Left hindlimb (tissue), 1 donor: ENCODE measurements around the gene OR10D3.
"Not testable (repeated sequence)": the region's sequence is repeated elsewhere in the genome, so short reads cannot be mapped to it uniquely, and the experiment has no call there.

Source experiments
- DNase-seq: peaks from one replicate; pipeline ENCODE4 v3.0.0-alpha.2; 2018

OR10D3 gene

DNA sequence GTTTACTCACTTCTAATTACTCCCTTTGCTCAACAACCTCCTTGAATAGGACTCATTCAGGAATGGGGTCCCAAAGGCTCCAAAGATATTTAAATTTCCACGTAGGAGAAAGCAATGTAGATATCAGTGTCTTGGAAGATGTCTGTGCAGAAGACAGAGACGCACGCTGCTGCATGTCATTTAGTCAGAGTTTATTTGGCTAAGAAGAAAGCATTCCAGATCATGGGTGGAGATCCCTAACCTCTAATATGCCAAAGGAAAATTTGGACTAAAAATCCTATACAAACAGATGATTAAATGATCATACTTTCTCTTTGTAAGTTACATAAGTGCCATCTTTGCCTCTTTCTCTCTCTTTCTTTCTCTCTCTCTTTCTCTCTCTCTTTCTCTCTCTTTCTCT lies at the start of gene OR10D3:
OR10D3 (plus strand) TSS at position 278 of the 400 bp plus-strand sequence. CDS start 1,925 bp downstream, outside the sequence.
- DNase-seq = no peak

- no peak for DNase-seq
Measured at GRCh38 chr11:124143034-124143433, 40.1 kb upstream of the OR10D3 start.

GRCh38 chr11:124147951-124148350 lies 35.2 kb upstream of the OR10D3 start:
- DNase-seq = no peak

DNA sequence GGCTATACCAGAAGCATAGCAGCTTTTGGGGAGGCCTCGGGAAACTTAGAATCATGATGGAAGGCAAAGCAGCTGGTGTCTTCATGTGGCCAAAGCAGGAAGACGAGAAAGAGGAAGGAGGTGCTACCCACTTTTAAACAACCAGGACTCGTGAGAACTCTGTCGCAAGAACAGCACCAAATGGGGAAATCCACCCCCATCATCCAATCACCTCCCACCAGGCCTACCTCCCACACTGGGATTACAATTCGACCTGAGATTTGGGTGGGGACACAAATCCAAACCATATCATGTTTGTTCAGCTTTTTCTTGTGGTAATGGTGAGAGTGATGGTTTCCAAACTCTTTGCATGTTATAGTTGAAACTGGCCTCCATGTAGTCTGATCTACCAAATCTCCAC lies 32.5 kb upstream of the OR10D3 start:
- DNase-seq = no peak

GRCh38 chr11:124152770-124153407 lies 30.3 kb upstream of the OR10D3 start:
- no peak for DNase-seq

GRCh38 chr11:124153821-124154220 lies 29.3 kb upstream of the OR10D3 start:
- no peak for DNase-seq

DNA sequence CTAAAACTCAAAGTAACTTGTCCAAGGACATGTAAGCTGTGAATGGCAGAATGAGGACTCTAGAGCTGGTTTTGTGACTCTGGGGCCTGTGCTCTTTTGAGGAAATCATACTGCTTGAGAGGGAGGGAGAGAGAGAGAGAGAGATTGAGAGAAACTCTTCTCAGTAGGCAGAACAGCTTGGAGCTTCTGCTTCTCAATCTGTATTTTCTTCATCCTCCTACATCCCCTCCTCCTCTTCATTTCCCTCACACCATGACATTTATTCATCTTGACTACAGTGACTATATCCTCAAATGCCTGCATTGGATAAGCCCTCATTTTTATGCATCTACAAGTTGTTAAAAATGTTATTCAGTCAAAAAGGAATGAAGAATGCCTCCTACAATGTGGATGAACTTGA lies 23.7 kb upstream of the OR10D3 start:
- DNase-seq = no peak

DNA sequence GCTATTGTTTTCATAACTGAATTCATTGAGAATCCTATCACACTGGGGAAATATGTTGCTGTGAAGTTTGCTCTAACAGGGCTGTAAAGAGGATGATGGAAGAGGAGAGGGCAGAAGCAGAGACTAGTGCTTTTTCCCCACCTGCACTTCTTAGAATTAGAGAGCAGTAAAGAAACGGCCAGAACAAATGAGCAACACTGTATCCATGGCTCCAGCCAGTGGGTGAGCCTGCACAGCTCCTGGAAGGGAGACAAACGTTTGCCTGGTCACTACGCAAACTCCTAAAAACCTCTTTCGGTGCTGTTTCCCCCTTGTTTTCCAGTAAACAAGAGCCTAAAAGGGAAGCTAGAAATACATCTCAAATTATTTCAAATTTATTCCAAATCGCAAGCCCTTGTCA lies 22.2 kb upstream of the OR10D3 start:
- no peak for DNase-seq

GRCh38 chr11:124167826-124168231 lies 15.3 kb upstream of the OR10D3 start:
- no peak for DNase-seq

DNA sequence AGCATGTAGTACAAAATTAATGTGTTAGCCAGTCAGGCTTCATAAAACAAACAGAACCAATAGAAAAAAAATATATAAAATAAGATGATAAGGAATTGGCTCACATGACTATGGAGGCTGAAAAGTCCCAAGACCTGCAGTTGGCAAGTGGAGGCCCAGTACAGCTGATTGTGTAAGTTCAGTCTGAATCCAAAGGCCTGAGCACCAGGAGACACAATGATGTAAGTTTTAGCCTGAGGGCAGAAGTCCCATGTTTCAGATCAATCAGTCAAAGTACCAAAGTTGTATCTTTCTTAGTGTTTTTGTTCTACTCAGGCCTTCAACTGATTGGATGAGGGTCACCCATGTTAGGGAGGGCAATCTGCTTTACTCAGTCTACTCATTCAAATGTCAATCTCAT lies 14.3 kb upstream of the OR10D3 start:
- no peak for DNase-seq

GRCh38 chr11:124170315-124170714 lies 12.8 kb upstream of the OR10D3 start:
- not testable (repeated sequence) for DNase-seq

GRCh38 chr11:124170801-124171586 lies 12.2 kb upstream of the OR10D3 start:
- no peak for DNase-seq

DNA sequence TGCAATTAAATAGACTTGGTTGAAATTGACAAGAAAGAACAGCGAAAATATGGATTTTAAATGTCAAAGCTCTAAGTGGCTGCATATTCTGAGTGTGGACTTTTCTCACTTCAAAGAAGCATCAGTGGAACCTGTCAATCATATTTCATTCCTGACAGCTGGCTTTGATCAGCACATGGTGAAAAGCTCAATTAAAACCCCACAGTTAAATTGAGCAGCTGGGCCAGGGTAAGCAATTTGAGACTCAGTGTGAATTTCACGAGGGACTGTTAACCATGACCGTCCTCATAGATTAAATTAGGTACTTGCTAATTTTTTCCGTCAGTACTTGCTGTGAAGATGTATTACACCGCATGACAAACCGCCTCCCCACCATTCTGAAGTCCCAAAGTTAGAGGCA lies 11.0 kb upstream of the OR10D3 start:
- DNase-seq = no peak

GRCh38 chr11:124172599-124172998 lies 10.5 kb upstream of the OR10D3 start:
- DNase-seq = no peak

DNA sequence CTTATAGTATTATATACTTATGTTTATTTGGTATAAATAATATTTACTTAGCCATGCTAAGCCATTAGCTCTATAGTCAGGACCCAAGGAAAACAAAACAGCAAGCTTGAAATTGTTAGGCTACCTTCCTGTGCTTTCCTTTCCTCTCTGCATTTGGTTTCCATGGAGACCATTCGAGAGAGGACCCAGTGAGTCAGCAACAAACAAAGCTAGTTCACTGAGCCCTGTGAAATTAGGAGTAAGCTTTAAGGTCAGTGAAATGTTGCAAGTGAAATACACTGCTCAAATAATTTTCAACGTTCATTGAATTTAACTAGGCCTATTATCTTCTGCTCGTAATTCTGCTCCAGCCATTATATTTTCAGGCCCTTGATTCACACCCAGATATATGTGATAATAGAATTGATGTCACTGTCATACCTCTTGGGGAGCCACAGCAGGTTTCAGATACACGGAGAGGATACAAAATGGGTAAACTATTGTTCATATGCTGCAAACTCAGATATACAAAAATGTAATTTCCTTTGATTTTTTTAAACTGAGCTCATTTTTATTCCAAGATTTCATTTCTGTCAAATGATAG lies 9.1 kb upstream of the OR10D3 start:
- DNase-seq = no peak

DNA sequence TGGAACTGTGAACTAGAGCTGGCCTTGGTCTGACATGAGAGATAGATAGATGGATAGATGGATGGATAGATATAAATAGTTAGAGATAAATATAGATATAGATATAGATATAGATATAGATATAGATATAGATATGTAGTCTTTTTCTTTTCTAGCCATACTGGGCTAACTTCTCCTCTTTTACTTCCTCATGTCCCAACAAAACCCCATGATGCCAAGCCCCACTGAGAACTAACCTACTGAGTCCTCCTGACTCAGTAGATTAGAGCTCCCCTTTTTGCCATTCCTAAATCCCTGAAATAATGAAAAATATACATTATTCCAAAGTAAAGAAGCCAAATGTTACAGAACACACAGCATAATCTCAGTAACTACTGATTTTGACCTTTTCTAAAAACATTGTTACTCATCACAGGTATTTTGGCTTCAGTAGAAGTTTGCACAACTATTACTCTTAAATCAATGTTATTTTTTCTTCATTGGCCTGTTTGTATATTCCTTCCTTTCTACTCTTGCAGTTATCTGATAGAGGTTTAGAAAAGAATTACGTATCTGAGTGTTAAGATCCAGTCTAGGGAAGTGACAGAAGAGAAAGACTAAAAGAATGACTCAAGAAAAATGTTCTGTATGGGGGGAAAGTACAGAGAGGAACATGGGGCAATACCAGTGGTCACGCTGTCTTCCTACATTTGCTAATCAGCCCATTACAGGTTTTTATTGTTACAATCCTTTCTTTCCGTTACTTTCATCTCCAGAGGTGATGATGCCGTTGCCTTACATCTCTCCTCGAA lies 6.0 kb upstream of the OR10D3 start:
- DNase-seq = no peak

DNA sequence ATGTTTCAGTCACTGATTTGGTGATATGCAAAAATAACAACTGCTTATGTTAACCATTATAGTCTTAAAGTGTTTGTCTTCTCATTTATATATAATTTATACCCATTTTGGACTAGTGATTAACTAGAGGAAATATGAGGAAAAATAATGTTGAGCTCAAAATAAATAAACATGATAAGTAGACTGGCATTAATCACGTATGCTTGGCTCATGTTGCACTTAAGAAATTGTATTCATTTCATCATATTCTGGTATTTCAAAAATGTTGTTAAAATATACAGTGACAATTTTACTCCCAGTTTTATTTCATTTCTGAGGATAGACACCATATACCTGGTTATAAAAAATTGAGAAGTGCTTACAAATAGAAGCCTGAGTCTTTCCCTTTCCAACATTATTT lies 3.8 kb upstream of the OR10D3 start:
- no peak for DNase-seq

- DNase-seq = peak; percentile 71
Measured at GRCh38 chr11:124190298-124191139, 7.4 kb downstream of the OR10D3 start.

DNA sequence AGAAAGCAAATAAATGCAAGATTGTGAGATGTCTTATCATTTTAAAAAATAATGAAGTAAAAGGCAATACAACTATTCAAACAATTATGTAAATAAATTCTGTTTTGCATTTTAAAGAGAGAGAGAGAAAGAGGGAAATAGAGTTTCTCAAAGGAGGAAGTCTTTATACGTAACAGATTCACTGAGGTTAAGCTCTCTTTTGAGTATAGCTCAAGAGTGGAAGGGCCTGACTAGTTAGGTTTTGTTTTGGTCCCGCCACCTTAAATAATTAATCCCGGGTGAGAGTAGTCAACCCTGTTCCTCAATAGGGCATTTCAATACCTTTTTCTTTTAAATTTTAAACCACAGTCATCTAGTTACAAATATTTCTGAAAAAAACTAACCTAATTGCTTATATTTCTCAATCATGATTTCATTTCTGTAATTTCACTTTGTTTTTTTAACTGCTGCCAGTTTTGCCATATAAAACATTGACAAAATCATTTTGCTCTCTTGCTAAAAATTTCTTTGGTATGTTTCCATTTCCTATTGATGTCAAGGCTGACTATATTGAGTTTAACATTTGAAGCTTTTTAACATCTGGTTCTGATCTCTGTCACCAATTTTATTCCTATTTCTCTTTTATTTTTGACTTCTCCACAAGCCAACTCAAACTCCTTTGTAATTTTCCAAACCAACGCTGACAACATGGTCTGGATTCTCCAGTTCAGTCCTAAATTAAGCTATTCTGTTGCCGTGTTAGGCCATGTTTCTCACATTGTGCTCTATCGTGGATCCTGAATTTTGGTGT lies 10.3 kb downstream of the OR10D3 start:
- no peak for DNase-seq

DNA sequence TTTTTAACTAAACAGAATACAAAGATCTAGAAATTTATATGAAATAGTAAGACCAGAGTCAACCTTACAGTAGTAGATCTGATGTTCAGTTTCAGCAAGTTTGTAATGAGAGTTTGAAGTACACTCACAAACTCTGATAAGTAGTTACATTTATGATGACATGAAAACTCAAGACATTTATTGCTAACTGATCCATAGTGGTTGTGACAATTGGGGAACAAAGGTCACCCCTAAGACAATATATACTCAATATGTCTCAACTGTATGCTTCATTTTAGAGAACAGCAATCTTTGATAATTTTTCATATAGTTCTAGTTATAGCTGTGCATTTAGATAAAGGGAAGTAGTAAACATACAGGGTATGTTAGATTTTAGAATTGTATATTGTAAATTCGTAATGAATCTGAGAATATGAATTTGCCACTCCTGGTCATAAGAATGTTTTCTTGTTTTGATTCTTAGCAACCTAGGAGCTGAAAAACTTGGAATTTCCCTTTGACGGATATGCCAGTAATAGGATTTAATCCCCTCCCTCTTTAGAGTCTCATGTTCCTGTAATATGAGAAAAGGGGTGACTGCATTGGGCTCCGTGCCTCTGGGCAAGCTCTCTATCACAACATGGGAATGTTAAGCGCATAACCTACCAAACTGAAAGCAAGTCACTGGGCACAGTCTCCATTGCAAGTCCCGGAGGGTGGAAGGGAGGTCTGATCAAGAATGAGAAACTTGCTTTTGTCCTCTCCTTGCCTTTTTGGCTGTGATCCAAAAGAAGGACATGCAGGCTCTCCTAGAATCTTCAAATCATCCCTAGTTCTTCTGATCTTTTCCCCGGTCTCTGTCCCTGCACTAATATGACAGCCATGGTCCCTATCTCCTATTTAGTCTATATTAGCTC lies 11.4 kb downstream of the OR10D3 start:
- peak; percentile 54 for DNase-seq
